22Rv1 (cell line): ENCODE results near the gene UCP2.

ENCODE experiments used
- CTCF ChIP-seq: fragments of 450-650 bp; IDR thresholded peaks from 2 replicates; pipeline ENCODE4 v1.5.1; 2017; ENCODE audit warnings: mild to moderate bottlenecking
- ZFX ChIP-seq: fragments of 450-650 bp; IDR thresholded peaks from 2 replicates; pipeline ENCODE4 v1.6.1; 2017; ENCODE audit warnings: antibody characterized with exemption, borderline replicate concordance

DNA sequence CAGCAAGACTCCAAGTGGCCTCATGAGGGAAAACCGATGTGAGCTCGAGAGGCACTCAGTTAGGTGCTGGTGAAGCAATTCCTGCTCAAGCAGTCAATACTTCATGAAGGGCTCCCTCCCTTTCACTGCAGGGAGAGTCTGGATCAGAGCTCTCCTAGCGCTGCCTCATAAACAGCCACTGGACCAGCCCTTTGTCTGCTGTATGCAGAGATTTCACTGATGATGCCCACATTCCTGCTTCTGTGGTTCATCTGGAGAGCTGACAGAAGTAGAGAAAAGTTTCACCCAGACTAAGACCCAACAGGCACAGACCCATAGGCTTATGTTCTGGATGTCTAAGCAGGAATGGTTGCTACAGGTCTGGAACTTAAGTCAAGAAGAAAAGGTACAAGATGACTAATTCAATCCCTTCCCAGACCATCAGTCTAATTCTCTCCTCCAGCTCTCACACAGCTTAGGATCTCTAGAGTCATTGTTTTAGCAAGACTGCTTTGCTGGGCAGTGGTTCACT is 4.0 kb downstream of the UCP2 start:
- TF ChIP-seq CTCF (no peak), ZFX (no peak)
